K562 (cell line): ENCODE measurements around the gene CNTD1. TPM values are rescaled to one million over a fixed set of nuclear protein-coding genes. Genes with fewer than 3 reads are reported as not detected.

Experiments used
- ATAC-seq: fragments of 200-7000 bp; cut with Tn5 transposase; 3 replicates; pipeline ENCODE4 v1.9.1; 2020; ENCODE audit warnings: moderate library complexity
- BruUV-seq: library from RNA; stranded (reverse); fragments of 400-500 nt; replicated peaks from 2 replicates; lab custom pipeline; 2021; lab: Mats Ljungman, UMichigan
- CTCF ChIA-PET: fragments of 300-600 bp; formaldehyde crosslinking; extraction: SDS; loops from one replicate; lab custom pipeline; 2021; ENCODE audit warnings: low intra/inter-chr PET ratio; lab: Yijun Ruan, JAX
- POLR2A ChIA-PET: fragments of 300-600, 350-650 bp; sonication (Branson Sonifier 250); formaldehyde crosslinking; extraction: SDS; loops from one replicate; lab custom pipeline; 2021; ENCODE audit warnings: antibody characterized with exemption, inconsistent platforms; lab: Yijun Ruan, JAX
- DNase-seq, 4 experiments: peaks; one replicate each; pipeline versions ENCODE4 v3.0.0 to v3.0.0-alpha.2; 2011 to 2018; ENCODE audit warnings: low spot score in 3 of 4, mixed read lengths in 3 of 4; ENCODE audit errors: extremely low read depth in 1 of 4
- FAIRE-seq: peaks from 2 replicates; lab custom pipeline; 2011; peaks lifted over from hg19 to GRCh38; lab: Jason Lieb, UNC
- H2AFZ ChIP-seq: 2 replicates; pipeline ENCODE4 v1.6.0; 2011; ENCODE audit warnings: low read depth, low read length, control low read depth, inconsistent platforms
- H3K27ac ChIP-seq: fragments of 200-600 bp; 3 replicates; pipeline ENCODE4 v1.8.0; 2011; ENCODE audit warnings: low read depth, mild to moderate bottlenecking, control low read depth, inconsistent platforms, low read length, moderate library complexity, mixed read lengths; ENCODE audit errors: extremely low read depth
- H3K27me3 ChIP-seq, 2 experiments: fragments of 300-600 bp in 1 of 2; 2 replicates in 1 of 2; 3 replicates in 1 of 2; pipeline versions ENCODE4 v1.6.0 to v1.8.0; 2011; ENCODE audit warnings: inconsistent platforms in 2 of 2, low read length in 2 of 2, mild to moderate bottlenecking in 1 of 2, mixed read lengths in 1 of 2, moderate library complexity in 1 of 2; ENCODE audit not compliant: control insufficient read depth in 2 of 2, insufficient read depth in 2 of 2
- H3K36me3 ChIP-seq: fragments of 300-600 bp; 3 replicates; pipeline ENCODE4 v1.8.0; 2011; ENCODE audit warnings: mild to moderate bottlenecking, low read length, inconsistent platforms; ENCODE audit not compliant: control insufficient read depth, insufficient read depth
- H3K4me1 ChIP-seq, 2 experiments: fragments of 200-600 bp in 1 of 2; replicated peaks in 1 of 2; 2 replicates in 1 of 2; 3 replicates in 1 of 2; pipeline versions ENCODE4 v1.5.1 to v1.8.0; 2011; ENCODE audit warnings: inconsistent platforms in 2 of 2, low read length in 2 of 2, mild to moderate bottlenecking in 1 of 2, mixed read lengths in 1 of 2, moderate library complexity in 1 of 2; ENCODE audit not compliant: control insufficient read depth in 2 of 2, insufficient read depth in 2 of 2
- H3K4me2 ChIP-seq: 2 replicates; pipeline ENCODE4 v1.6.1; 2011; ENCODE audit warnings: low read length, control low read depth, inconsistent platforms, mixed read lengths; ENCODE audit not compliant: insufficient read depth
- H3K4me3 ChIP-seq: fragments of 200-600 bp; sonication (generic), shearing (Covaris generic); 2 replicates; pipeline ENCODE4 v1.5.1; 2016; ENCODE audit warnings: control low read depth, inconsistent platforms
- H3K79me2 ChIP-seq: fragments of 200-600 bp; 3 replicates; pipeline ENCODE4 v1.8.0; 2011; ENCODE audit warnings: low read length, inconsistent platforms; ENCODE audit not compliant: control insufficient read depth, insufficient read depth
- H3K9ac ChIP-seq, 2 experiments: 2 replicates each; pipeline versions ENCODE4 v1.6.0 to v1.6.1; 2011; ENCODE audit warnings: low read depth in 2 of 2, low read length in 2 of 2, control low read depth in 1 of 2, inconsistent platforms in 1 of 2, mild to moderate bottlenecking in 1 of 2, mixed read lengths in 1 of 2; ENCODE audit not compliant: insufficient read depth in 1 of 2
- H3K9me1 ChIP-seq: one replicate; pipeline ENCODE4 v1.6.0; 2011; ENCODE audit warnings: inconsistent platforms, mild to moderate bottlenecking, low read length, moderate library complexity; ENCODE audit not compliant: control insufficient read depth, insufficient read depth
- H3K9me3 ChIP-seq: replicated peaks from 2 replicates; pipeline ENCODE4 v1.5.1; 2011; ENCODE audit warnings: low read depth, low read length, inconsistent platforms; ENCODE audit not compliant: control insufficient read depth, insufficient read depth
- H4K20me1 ChIP-seq: replicated peaks from 2 replicates; pipeline ENCODE4 v1.6.1; 2011; ENCODE audit warnings: low read length, inconsistent platforms, mixed read lengths; ENCODE audit not compliant: control insufficient read depth, insufficient read depth
- CHCHD3 ChIP-seq: fragments of 250-450 bp; sonication (Bioruptor Pico); IDR thresholded peaks from 2 replicates; pipeline ENCODE4 v2.1.2; 2022; ENCODE audit warnings: mild to moderate bottlenecking
- CREB1 ChIP-seq, 2 experiments: sonication (generic) in 1 of 2; formaldehyde crosslinking in 1 of 2; IDR thresholded peaks; 2 replicates each; pipeline versions ENCODE4 v1.6.1 to v1.8.0; 2012 to 2022; ENCODE audit warnings: inconsistent platforms in 1 of 2, mild to moderate bottlenecking in 1 of 2, missing genetic modification reagents in 1 of 2, moderate library complexity in 1 of 2
- GATAD2B ChIP-seq: fragments of 450-650 bp; IDR thresholded peaks from 2 replicates; pipeline ENCODE4 v1.6.1; 2017; ENCODE audit warnings: mild to moderate bottlenecking, borderline replicate concordance
- NR1H2 ChIP-seq: sonication (generic); formaldehyde crosslinking; IDR thresholded peaks from 2 replicates; pipeline ENCODE4 v1.4.0; 2020; ENCODE audit warnings: mild to moderate bottlenecking, missing genetic modification reagents
- OTX1 ChIP-seq: fragments of 450-650 bp; formaldehyde crosslinking; IDR thresholded peaks from 2 replicates; pipeline ENCODE4 v1.4.0; 2022; ENCODE audit warnings: mild to moderate bottlenecking
- POLR3A ChIP-seq: IDR thresholded peaks from 2 replicates; pipeline ENCODE4 v1.6.1; 2011; ENCODE audit warnings: borderline replicate concordance, mild to moderate bottlenecking, moderate library complexity; ENCODE audit not compliant: insufficient read length, insufficient read depth; ENCODE audit errors: extremely low read depth
- SMARCB1 ChIP-seq: IDR thresholded peaks from 2 replicates; pipeline ENCODE4 v1.6.1; 2011; ENCODE audit warnings: improper control_type of control experiment, low read depth; ENCODE audit not compliant: insufficient read length
- TAF1 ChIP-seq: IDR thresholded peaks from 2 replicates; pipeline ENCODE4 v1.6.1; 2011; ENCODE audit warnings: mild to moderate bottlenecking, low read length, moderate library complexity; ENCODE audit not compliant: insufficient read depth, control insufficient read depth, severe bottlenecking; ENCODE audit errors: extremely low read depth
- TCFL5 ChIP-seq: fragments of 250-450 bp; sonication (Bioruptor Pico); conservative IDR thresholded peaks from 2 replicates; pipeline ENCODE4 v1.6.1; 2021; ENCODE audit warnings: mild to moderate bottlenecking, moderate library complexity, matching md5 sums
- WGBS: fragments of 100-300 bp; shearing (Covaris generic); methylation state at CpG from one replicate; pipeline ENCODE4 v1.1.6; 2016; ENCODE audit warnings: low coverage, mixed read lengths; ENCODE audit not compliant: insufficient coverage; ENCODE audit errors: missing lambda C conversion rate; 5-methylcytosine and 5-hydroxymethylcytosine counted together
- in situ Hi-C: fragments of 300-500 bp; cut with MboI; formaldehyde crosslinking; loops from 4 replicates; pipeline ENCODE4 v1.15.0; 2018; ENCODE audit warnings: inconsistent platforms, mixed read lengths
- intact Hi-C: fragments of 100-400 bp; cut with micrococcal nuclease; formaldehyde crosslinking; loops from 2 replicates; pipeline ENCODE4 v1.14.2; 2022
- polyA plus RNA-seq, 8 experiments: library from polyadenylated mRNA; depleted of rRNA in 4 of 8; stranded (reverse) in 5 of 8; unstranded in 3 of 8; fragments of >200 nt; fragmentation: Nextera tagmentation in 2 of 8; fragmentation: Illumina TruSeq in 1 of 8; extraction: Ambion mirVana in 2 of 8; extraction: Trizol in 1 of 8; gene quantifications; 2 replicates each; pipeline versions ENCODE4 v1.2.1 to v1.2.3, GENCODE V29; 2011 to 2014; ENCODE audit warnings: inconsistent platforms in 1 of 8, missing spikeins in 1 of 8
- total RNA-seq, 7 experiments: library from RNA; depleted of rRNA in 6 of 7; stranded (reverse); fragments of >200 nt in 6 of 7; fragmentation: Illumina TruSeq in 2 of 7; extraction: Trizol in 2 of 7; gene quantifications; 2 replicates each; pipeline versions ENCODE4 v1.2.1 to v1.2.3, GENCODE V29; 2011 to 2021; ENCODE audit warnings: low replicate concordance in 1 of 7
- TF ChIP-seq, protein P1 (sequence below), 2 experiments: fragments of 450-650 bp in 1 of 2; IDR thresholded peaks; 2 replicates each; pipeline ENCODE4 v1.6.1; 2011 to 2017; ENCODE audit warnings: low read depth in 2 of 2, antibody characterized with exemption in 1 of 2, borderline replicate concordance in 1 of 2, low read length in 1 of 2, mild to moderate bottlenecking in 1 of 2, mixed read lengths in 1 of 2; ENCODE audit not compliant: control insufficient read depth in 1 of 2
- TF ChIP-seq, protein P2 (sequence below): fragments of 250-450 bp; sonication (Bioruptor Pico); IDR thresholded peaks from 2 replicates; pipeline ENCODE4 v1.6.1; 2021; ENCODE audit warnings: mild to moderate bottlenecking
- TF ChIP-seq, protein P3 (sequence below): fragments of 250-450 bp; sonication (Bioruptor Pico); IDR thresholded peaks from 2 replicates; pipeline ENCODE4 v1.8.0; 2021; ENCODE audit warnings: mild to moderate bottlenecking, moderate library complexity
- TF ChIP-seq, protein P4 (sequence below): IDR thresholded peaks from 3 replicates; pipeline ENCODE4 v1.6.1; 2011; ENCODE audit warnings: borderline replicate concordance, mild to moderate bottlenecking, moderate library complexity; ENCODE audit not compliant: insufficient read length; ENCODE audit errors: extremely low read depth

CNTD1 gene
- total and polyA plus RNA-seq, 9 of the 15 experiments (the other 6 are each of a cell fraction or from before 2014, with no cell fraction given), result 0.12 to 0.86 (median 0.41) TPM; not detected in 1

DNA sequence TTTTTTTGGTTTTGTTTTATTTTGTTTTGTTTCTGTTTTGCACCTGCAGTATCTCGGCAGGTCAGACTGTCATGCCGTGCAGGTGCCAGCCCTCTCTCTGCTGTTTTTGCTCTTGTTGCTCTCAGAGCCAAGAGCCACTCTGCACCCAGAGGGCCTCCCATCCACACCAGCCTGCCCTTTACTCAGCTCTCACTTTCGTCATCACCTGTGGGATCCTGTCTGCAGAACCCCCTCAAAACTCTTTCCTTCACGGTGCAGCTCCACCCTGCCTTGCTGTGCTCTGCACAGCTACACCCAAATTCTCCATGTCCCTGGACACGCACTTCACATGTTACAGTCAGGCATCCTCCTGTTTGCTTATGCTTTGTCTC is 54.9 kb downstream of the CNTD1 start:
- ChIA-PET CTCF (no interaction called here), POLR2A (interaction anchor here (0.6 to 1.0 kb wide), 3 partner anchors 84 to 157 kb away, joined by 3 read pairs; no protein-coding TSS in a partner anchor)
- Histone ChIP-seq H3K4me3 (no peak overlapping the region), H3K4me2 (no peak overlapping the region), H3K9ac (no peak overlapping the region), H2AFZ (no peak overlapping the region), H3K79me2 (no peaks in the 10 kb centered on the region), H3K9me1 (no peaks in the 10 kb centered on the region), H4K20me1 (no peaks in the 10 kb centered on the region), H3K36me3 (no peaks in the 10 kb centered on the region), H3K4me1 (peaks cover 3 to 7% of the 10 kb centered on the region in 2 experiments; a peak in 2 of 5 replicates), H3K9me3 (no peaks in the 10 kb centered on the region), H3K27ac (no peak overlapping the region), H3K27me3 (no peaks in the 10 kb centered on the region)
- in situ Hi-C loops (no loop called here), intact Hi-C loops (no loop called here)
- FAIRE-seq, result no peak
- no TSS peak for BruUV-seq
- ATAC-seq, result no peak
- no peak for DNase-seq
- WGBS, result 36% methylated on average over 5 of the region's 5 CpGs
- TF ChIP-seq CHCHD3 (CRISPR knock-in tag), result no peak
- TF ChIP-seq GATAD2B, result no peak
- no peak for TF ChIP-seq SMARCB1
- TF ChIP-seq NR1H2, result no peak
- TF ChIP-seq CREB1 (IDR thresholded peaks at IDR 0.05), result no peak
- no peak for TF ChIP-seq CREB1 (CRISPR knock-in tag; IDR thresholded peaks at IDR 0.05)
- TF ChIP-seq TCFL5, result no peak
- TF ChIP-seq OTX1 (CRISPR knock-in tag), result no peak
- TF ChIP-seq POLR3A, result no peak
- TF ChIP-seq, protein P1, sequence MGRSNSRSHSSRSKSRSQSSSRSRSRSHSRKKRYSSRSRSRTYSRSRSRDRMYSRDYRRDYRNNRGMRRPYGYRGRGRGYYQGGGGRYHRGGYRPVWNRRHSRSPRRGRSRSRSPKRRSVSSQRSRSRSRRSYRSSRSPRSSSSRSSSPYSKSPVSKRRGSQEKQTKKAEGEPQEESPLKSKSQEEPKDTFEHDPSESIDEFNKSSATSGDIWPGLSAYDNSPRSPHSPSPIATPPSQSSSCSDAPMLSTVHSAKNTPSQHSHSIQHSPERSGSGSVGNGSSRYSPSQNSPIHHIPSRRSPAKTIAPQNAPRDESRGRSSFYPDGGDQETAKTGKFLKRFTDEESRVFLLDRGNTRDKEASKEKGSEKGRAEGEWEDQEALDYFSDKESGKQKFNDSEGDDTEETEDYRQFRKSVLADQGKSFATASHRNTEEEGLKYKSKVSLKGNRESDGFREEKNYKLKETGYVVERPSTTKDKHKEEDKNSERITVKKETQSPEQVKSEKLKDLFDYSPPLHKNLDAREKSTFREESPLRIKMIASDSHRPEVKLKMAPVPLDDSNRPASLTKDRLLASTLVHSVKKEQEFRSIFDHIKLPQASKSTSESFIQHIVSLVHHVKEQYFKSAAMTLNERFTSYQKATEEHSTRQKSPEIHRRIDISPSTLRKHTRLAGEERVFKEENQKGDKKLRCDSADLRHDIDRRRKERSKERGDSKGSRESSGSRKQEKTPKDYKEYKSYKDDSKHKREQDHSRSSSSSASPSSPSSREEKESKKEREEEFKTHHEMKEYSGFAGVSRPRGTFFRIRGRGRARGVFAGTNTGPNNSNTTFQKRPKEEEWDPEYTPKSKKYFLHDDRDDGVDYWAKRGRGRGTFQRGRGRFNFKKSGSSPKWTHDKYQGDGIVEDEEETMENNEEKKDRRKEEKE (IDR thresholded peaks at IDR 0.05; ENCODE audit: borderline replicate concordance in 1 of 2, control insufficient read depth in 1 of 2, low read depth in 2 of 2, low read length in 1 of 2), result no peak
- TF ChIP-seq, protein P2, sequence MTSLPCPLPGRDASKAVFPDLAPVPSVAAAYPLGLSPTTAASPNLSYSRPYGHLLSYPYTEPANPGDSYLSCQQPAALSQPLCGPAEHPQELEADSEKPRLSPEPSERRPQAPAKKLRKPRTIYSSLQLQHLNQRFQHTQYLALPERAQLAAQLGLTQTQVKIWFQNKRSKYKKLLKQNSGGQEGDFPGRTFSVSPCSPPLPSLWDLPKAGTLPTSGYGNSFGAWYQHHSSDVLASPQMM (CRISPR knock-in tag), result no peak
- TF ChIP-seq, protein P3, sequence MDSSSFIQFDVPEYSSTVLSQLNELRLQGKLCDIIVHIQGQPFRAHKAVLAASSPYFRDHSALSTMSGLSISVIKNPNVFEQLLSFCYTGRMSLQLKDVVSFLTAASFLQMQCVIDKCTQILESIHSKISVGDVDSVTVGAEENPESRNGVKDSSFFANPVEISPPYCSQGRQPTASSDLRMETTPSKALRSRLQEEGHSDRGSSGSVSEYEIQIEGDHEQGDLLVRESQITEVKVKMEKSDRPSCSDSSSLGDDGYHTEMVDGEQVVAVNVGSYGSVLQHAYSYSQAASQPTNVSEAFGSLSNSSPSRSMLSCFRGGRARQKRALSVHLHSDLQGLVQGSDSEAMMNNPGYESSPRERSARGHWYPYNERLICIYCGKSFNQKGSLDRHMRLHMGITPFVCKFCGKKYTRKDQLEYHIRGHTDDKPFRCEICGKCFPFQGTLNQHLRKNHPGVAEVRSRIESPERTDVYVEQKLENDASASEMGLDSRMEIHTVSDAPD (CRISPR knock-in tag), result no peak
- TF ChIP-seq, protein P4, sequence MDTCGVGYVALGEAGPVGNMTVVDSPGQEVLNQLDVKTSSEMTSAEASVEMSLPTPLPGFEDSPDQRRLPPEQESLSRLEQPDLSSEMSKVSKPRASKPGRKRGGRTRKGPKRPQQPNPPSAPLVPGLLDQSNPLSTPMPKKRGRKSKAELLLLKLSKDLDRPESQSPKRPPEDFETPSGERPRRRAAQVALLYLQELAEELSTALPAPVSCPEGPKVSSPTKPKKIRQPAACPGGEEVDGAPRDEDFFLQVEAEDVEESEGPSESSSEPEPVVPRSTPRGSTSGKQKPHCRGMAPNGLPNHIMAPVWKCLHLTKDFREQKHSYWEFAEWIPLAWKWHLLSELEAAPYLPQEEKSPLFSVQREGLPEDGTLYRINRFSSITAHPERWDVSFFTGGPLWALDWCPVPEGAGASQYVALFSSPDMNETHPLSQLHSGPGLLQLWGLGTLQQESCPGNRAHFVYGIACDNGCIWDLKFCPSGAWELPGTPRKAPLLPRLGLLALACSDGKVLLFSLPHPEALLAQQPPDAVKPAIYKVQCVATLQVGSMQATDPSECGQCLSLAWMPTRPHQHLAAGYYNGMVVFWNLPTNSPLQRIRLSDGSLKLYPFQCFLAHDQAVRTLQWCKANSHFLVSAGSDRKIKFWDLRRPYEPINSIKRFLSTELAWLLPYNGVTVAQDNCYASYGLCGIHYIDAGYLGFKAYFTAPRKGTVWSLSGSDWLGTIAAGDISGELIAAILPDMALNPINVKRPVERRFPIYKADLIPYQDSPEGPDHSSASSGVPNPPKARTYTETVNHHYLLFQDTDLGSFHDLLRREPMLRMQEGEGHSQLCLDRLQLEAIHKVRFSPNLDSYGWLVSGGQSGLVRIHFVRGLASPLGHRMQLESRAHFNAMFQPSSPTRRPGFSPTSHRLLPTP, result no peak
- no peak for TF ChIP-seq TAF1
